ENCODE measurements around the gene NR1H2. TPM values are rescaled to one million over a fixed set of nuclear protein-coding genes. Genes with fewer than 3 reads are reported as not detected.
"Not testable (repeated sequence)": the region's sequence is repeated elsewhere in the genome, so short reads cannot be mapped to it uniquely, and the experiment has no call there.

The NR1H2 gene
- total RNA-seq = 10 to 100 TPM; 58.3 to 81.3 TPM

DNA sequence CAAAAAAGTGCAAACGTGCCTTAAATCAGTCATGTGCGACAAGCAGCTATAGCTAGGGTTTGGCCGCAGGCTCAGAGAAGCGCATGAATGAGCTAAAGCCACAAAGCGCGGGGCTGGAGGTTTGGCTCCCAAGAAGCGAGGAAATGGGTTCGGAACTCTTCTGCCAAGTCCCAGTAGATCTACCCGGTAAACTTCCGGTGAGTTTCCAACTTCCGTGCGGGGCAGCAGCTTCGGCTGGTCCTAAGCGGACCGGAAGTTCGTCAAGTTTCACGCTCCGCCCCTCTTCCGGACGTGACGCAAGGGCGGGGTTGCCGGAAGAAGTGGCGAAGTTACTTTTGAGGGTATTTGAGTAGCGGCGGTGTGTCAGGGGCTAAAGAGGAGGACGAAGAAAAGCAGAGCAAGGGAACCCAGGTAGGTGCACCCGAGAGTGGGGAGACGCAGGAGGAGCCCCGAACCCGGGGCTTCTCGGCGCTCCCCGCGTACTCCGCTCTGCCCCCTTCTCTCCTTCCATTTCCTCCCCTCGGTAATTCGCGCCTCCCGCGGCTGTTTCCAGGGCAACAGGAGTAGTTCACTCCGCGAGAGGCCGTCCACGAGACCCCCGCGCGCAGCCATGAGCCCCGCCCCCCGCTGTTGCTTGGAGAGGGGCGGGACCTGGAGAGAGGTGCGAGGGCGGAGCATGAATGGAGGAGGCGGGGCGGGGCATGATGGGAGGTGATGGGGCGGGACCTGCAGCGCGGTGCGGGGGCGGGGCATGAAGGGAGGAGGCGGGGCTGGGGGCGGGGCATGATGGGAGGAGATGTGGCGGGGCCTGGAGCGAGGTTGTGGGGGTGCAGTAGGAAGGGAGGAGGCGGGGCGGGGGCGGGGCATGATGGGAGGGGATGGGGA lies at the start of gene NR1H2:
Gene NR1H2 (plus strand): TSS at position 292 of the 885 bp plus-strand sequence. CDS start 1,149 bp downstream, outside the sequence.
- Mint-ChIP-seq H3K4me3 (peak within 1 kb of the TSS; percentile 92), H3K4me1 (peaks cover 11% of the 10 kb centered on the region), H3K27ac (peak within 1 kb of the TSS; percentile 96), H3K27me3 (no peaks in the 10 kb centered on the region), H3K36me3 (ENCODE audit: low read depth) (peaks cover 54% of the 10 kb centered on the region), H3K9me3 (no peaks in the 10 kb centered on the region)
- peak; percentile 97 for ATAC-seq (replicated peaks)

DNA sequence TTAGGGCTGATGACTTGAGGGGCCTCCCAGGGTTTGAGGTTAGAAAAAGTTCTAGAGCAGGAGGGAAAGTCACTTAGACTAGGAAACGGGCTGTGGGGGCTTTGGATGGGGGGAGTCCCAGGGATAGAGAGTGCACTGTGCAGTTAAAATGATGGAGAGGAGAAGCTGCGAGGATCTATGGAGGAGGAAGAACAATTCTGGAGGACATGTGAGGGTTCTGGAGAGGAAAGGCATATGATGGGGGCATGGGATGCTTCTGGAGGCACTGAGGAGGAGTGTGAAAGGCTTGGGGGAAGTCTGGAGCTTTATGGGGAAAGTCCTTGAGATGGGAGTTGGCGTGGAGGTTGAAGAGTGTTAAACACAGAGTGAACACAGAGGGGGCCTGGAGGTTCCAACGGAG lies 49.2 kb upstream of the NR1H2 start:
- Mint-ChIP-seq H3K4me3 (peak overlapping the region; percentile 65), H3K27ac (peak overlapping the region; percentile 1), H3K36me3 (ENCODE audit: low read depth) (peaks cover 29% of the 10 kb centered on the region), H3K27me3 (peaks cover 39% of the 10 kb centered on the region), H3K9me3 (no peaks in the 10 kb centered on the region), H3K4me1 (peaks cover 42% of the 10 kb centered on the region)
- no peak for ATAC-seq (replicated peaks)

DNA sequence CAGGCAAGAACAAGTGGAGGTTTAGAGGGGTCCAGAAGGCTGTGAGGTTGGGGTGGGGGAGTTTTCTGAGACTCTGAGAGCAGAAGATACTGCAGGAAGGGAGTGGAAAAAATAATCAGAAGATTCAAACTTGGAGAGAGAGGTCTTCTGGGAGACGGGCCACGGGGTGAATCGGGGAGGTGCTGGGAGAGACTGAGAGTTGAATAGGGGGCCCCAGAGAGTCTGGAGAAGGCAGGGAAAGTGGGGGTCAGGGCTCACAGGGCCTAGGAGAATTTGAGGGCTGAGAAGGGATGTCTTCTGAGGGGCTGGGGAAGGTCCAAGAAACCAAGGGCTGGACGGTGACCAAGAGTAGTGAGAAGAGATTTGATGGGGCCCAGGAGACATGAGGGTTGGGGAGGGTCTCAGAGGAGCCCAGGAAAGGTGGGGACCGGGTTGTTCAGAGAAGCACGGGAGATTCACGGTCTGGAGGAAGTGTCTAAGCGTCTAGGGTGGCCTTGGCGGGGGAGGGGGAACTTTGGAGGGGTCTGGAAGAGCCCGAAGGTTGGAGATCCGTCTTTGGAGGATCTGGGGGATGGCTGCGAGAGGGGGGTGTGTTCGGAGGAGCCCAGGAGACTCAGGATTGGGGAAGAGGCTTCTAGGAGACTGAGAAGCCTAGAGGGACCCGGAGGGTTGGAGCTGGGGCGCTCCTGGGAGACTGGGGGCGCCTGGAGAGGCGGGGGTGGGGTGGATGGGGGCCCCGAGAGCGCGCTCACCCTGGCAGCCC lies 48.6 kb upstream of the NR1H2 start:
- Mint-ChIP-seq H3K4me3 (peak overlapping the region; percentile 65), H3K27me3 (peaks cover 35% of the 10 kb centered on the region), H3K36me3 (ENCODE audit: low read depth) (peaks cover 29% of the 10 kb centered on the region), H3K27ac (peak overlapping the region; percentile 1), H3K4me1 (peaks cover 42% of the 10 kb centered on the region), H3K9me3 (no peaks in the 10 kb centered on the region)
- ATAC-seq (replicated peaks) = no peak

DNA sequence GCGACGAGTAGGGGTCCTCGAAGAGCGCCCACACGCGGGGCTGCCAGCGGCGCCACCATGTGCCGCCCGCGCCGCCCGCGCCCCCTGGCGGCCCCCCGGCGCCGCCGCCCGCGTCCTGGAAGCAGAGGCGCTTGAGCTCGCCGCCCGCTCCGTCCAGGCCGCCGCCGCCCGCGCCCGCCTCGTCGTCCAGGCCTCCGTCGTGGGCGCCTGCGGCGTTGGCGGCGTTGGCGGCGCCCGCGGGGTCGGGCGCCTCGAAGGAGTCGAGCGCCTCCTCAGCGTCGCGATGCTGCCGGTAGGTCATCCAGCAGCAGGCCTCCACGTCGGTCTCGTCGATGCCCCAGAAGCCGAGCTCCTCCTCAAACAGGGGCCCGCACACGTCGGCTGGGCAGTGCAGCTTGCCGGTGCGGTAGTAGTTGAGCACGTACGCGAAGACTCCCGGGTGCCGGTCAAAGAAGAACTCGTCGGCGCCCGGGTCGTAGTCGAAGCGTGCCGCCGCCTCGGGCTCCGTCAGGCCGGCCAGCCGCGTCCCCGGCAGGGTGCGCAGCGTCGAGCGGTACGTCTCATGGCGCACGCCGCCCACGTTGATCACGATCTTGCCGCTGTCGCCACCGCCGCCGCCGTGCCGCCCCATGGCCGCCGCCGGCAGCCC lies 47.9 kb upstream of the NR1H2 start:
- no peak overlapping the region for H3K27ac Mint-ChIP-seq
- ATAC-seq (replicated peaks) = no peak
- H3K9me3 Mint-ChIP-seq = no peaks in the 10 kb centered on the region
- H3K4me3 Mint-ChIP-seq = peak overlapping the region; percentile 65
- peaks cover 38% of the 10 kb centered on the region for H3K27me3 Mint-ChIP-seq
- H3K36me3 Mint-ChIP-seq (ENCODE audit: low read depth) = peaks cover 30% of the 10 kb centered on the region
- H3K4me1 Mint-ChIP-seq = peaks cover 43% of the 10 kb centered on the region

DNA sequence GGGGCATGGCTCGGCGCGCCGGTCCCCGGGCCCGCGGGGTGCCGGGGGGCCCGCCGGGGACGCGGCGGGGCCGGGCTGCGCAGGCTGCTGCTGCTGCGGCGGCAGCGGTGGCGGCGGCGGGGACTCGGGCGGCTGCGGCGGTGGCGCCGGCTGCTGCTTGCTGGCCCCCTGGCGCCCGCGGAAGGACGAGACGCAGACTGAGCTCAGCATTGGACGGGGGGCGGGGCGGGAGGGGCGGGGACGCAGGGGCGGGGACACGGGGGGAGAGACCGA lies 47.4 kb upstream of the NR1H2 start:
- Mint-ChIP-seq H3K27me3 (peaks cover 38% of the 10 kb centered on the region), H3K9me3 (no peaks in the 10 kb centered on the region)

DNA sequence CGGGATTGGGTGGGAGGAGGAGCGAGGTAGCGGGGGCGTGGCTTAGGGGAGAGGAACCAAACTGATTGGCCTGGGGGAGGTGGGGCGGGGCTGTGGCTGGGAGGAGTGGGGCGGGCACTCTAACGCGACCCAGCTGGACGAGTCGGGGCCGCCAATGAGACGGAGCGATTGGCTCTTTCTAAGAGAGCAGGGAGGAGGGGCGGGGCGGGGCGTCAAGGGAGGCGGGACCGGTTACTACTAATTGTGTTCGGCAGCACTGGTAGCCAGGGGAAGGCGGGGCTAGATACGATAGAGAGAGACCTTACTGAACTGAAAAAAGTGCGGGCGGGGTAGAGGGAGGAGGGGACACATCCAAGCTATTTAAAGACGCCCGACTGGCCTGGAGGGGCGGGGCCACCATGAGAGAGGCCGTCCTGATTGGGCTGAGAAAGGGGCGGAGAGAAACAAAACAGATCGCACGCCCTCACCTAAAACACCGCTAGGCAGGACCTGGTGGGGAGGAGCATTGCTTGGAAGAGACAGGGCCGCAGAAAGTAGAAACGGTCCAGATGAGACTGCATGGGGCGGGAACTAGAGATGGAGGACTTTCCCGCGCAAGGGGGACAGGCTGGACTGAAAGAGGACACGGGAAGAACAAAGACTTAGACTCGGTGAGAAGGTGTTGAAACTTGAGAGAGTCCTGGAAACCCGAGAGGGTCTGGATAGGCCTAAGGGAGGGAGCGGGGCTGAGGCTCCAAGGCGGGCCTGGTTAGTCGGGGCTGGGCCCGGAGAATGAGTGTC lies 46.9 kb upstream of the NR1H2 start, which contains the start of gene KCNC3:
Gene KCNC3 (minus strand): TSS at position 232 of the 780 bp plus-strand sequence. CDS start 295 bp downstream, outside the sequence.
- Mint-ChIP-seq H3K4me1 (peaks cover 48% of the 10 kb centered on the region), H3K27ac (peak within 1 kb of the TSS; percentile 78), H3K9me3 (no peaks in the 10 kb centered on the region), H3K27me3 (peaks cover 38% of the 10 kb centered on the region), H3K4me3 (peak within 1 kb of the TSS; percentile 82), H3K36me3 (ENCODE audit: low read depth) (peaks cover 39% of the 10 kb centered on the region)
- peak; percentile 75 for ATAC-seq (replicated peaks)

More for the DNA sequence above, 47.4 kb upstream of the NR1H2 start:
- H3K4me1 Mint-ChIP-seq = peaks cover 47% of the 10 kb centered on the region
- H3K36me3 Mint-ChIP-seq (ENCODE audit: low read depth) = peaks cover 35% of the 10 kb centered on the region
- peak overlapping the region; percentile 82 for H3K4me3 Mint-ChIP-seq
- H3K27ac Mint-ChIP-seq = no peak overlapping the region
- ATAC-seq (replicated peaks) = no peak

DNA sequence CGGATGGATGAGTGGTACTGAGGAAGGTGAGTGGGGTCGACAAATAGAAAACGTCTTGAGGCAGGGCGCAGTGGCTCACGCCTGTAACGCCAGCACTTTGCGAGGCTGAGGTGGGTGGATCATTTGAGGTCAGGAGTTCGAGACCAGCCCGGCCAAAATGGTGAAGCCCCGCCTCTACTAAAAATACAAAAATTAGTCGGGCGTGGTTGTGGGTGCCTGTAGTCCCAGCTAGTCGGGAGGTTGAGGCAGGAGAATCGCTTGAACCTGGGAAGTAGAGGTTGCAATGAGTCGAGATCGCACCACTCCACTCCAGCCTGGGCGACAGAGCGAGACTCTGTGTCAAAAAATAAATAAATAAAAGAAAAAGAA lies 46.3 kb upstream of the NR1H2 start:
- peaks cover 42% of the 10 kb centered on the region for H3K36me3 Mint-ChIP-seq (ENCODE audit: low read depth)
- H3K27ac Mint-ChIP-seq = peak overlapping the region; percentile 78
- H3K4me1 Mint-ChIP-seq = peaks cover 42% of the 10 kb centered on the region
- H3K27me3 Mint-ChIP-seq = peaks cover 38% of the 10 kb centered on the region
- peak overlapping the region; percentile 82 for H3K4me3 Mint-ChIP-seq
- not testable (repeated sequence) for ATAC-seq (replicated peaks); H3K9me3 Mint-ChIP-seq

DNA sequence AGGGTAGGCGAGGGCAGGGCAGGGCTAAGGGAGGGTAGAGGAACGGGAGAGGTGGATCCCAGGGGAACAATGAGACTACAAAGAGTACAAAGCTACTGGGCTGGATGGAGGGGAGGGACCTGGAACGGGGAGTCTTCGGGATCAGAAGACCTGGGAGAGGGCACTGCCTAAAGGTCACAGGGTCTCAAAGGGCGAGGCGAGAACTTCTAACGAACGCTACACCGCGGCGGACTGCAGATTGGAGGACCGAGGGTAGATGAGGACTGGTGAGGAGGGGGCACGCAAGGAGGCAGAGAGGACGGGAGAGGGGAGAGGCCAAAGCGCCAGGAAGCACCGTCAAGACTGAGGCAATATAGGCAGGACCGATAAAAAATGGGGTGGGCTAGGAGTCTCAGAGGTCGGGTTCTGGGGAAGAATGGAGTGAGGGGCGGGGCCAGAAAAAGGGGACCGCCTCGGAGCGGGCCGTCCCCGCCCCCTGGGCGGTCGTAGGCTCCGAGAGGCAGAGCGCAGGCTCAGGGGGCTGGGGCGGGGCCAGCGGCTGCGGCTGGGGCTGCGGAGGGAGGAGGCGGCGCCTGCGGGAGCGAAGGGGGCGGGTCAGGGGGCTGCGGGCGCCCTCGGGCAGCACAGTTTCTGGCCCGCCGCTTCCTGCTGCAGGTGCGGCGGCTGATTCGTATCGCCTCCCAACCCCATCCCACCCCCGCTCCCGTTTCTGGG lies 45.7 kb upstream of the NR1H2 start:
- Mint-ChIP-seq H3K27ac (peak overlapping the region; percentile 78), H3K36me3 (ENCODE audit: low read depth) (peaks cover 49% of the 10 kb centered on the region), H3K9me3 (no peaks in the 10 kb centered on the region), H3K27me3 (peaks cover 43% of the 10 kb centered on the region), H3K4me3 (peak overlapping the region; percentile 82), H3K4me1 (peaks cover 45% of the 10 kb centered on the region)
- peak; percentile 38 for ATAC-seq (replicated peaks)

DNA sequence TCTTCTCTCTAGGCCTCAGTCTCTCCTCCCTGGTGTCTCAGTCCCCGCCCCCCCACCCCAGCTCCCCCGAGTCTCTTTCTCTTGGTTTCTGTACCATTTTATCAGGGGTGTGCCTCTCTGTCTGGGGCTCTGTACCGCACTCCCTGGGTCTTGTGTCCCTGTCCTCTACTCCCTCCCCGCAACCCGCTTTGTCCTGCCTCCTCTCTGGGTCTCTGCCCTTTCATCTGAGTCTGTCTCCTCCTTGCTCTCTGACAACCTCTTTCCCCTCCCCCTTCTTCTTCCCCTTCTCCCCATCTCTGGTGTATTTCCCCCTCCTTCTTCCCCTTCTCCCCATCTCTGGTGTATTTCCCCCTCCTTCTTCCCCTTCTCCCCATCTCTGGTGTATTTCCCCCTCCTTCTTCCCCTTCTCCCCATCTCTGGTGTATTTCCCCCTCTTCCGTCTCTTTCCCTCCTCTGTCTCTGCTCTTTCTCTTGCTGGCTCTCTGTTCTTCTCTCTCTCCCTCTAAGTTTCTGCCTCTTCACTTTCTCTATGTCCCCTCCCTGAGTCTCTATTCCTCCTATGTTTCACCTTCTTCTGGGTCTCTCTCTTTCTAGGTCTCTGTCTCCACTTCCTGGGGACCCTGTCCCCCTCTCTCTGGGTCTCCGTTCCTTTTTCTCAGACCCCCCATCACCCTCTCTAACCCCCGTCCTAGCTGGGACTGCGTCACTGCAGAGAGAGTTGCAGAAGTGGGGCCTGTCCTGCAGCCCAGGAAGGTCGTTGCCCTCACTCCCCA lies 44.9 kb upstream of the NR1H2 start:
- H3K27me3 Mint-ChIP-seq = peaks cover 47% of the 10 kb centered on the region

DNA sequence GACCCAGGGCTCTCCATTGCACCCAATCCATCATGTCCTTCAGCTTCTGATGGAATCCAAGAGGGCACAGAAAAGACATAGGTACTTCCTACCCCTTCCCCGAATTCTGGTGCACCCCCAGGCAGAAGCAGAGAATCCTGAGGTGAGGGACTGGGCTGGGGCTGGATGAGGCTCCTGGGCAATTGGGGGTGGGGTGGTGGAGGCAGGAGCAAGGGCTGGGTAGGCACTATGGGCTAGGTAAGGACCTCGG lies 44.3 kb upstream of the NR1H2 start:
- H3K9me3 Mint-ChIP-seq = no peaks in the 10 kb centered on the region
- peaks cover 44% of the 10 kb centered on the region for H3K4me1 Mint-ChIP-seq
- no peak for ATAC-seq (replicated peaks)
- H3K36me3 Mint-ChIP-seq (ENCODE audit: low read depth) = peaks cover 48% of the 10 kb centered on the region
- peak overlapping the region; percentile 76 for H3K27ac Mint-ChIP-seq
- H3K4me3 Mint-ChIP-seq = peak overlapping the region; percentile 82
- H3K27me3 Mint-ChIP-seq = peaks cover 42% of the 10 kb centered on the region

More for the DNA sequence above, 44.9 kb upstream of the NR1H2 start:
- Mint-ChIP-seq H3K9me3 (no peaks in the 10 kb centered on the region), H3K27ac (peak overlapping the region; percentile 76), H3K4me3 (peak overlapping the region; percentile 82), H3K36me3 (ENCODE audit: low read depth) (peaks cover 52% of the 10 kb centered on the region), H3K4me1 (peaks cover 49% of the 10 kb centered on the region)
- ATAC-seq (replicated peaks) = no peak

DNA sequence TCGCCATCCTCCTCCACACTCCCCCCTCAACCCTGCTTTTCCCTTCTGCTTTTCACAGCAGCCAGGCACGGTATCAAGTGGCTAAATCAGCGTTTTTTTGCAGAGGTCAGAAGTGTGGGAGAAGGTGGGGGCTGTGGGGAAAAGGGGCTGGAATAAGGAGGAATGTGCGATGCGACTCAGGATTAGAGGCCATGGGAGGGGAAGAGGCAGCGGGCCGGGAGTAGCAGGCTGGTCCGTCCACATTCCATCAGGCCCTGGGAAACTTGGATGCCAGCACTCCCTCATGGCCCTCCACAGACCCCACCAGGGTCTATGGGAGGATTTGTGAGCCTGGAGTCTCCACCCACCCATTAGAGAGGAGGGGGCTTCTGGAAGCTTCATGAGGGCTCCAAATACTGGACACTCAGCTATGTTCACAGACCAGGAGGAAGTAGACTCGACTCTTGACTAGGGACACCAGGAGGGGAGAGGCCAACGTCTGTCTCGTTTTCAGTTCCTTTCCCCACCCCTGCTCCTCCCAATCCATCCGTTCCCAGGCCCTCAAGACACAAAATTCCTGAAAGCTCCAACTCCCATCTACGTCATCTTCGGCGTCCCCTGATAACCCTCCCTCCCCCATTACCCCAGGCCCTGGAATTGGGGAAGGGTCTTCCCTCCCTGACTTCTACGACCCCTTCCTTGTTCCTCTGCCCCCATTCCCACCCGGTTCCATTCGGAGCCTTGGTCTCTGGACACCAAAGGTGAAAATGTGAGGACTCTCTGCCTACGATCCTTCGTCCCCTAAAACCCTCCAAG lies 43.8 kb upstream of the NR1H2 start:
- peaks cover 39% of the 10 kb centered on the region for H3K4me1 Mint-ChIP-seq
- ATAC-seq (replicated peaks) = no peak
- H3K27me3 Mint-ChIP-seq = peaks cover 40% of the 10 kb centered on the region
- peaks cover 43% of the 10 kb centered on the region for H3K36me3 Mint-ChIP-seq (ENCODE audit: low read depth)
- H3K27ac Mint-ChIP-seq = peak overlapping the region; percentile 30
- peak overlapping the region; percentile 82 for H3K4me3 Mint-ChIP-seq
- no peaks in the 10 kb centered on the region for H3K9me3 Mint-ChIP-seq

DNA sequence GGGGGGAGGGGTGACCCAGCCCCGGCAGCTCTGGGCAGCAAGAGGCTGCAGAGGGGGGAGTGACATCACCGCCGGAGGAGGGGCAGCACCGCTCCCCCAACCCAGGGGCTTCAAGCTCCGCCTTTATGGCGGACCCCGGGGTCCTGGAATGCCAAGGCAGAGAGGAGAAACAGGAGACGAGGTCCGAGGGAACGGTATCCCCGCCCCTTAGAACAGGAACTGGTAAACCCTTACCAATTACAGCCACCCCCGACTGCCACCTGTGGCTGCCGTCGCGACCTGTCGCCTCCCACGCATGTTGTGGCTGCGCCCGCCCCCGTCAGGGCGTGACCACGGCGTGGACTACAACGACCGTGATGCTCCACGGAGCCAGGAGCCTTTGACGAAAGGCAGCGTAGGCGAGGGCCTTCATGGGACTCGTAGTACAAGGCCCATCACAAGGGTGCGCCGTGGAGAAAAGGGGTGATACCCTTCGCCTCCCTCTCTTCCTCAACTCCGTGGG lies 43.0 kb upstream of the NR1H2 start:
- Mint-ChIP-seq H3K9me3 (no peaks in the 10 kb centered on the region), H3K27ac (peak overlapping the region; percentile 95), H3K4me1 (peaks cover 35% of the 10 kb centered on the region), H3K4me3 (peak overlapping the region; percentile 82), H3K27me3 (peaks cover 35% of the 10 kb centered on the region), H3K36me3 (ENCODE audit: low read depth) (peaks cover 38% of the 10 kb centered on the region)
- peak; percentile 63 for ATAC-seq (replicated peaks)
